ENCODE measurements around the gene DNAH17. TPM values are rescaled to one million over a fixed set of nuclear protein-coding genes. Genes with fewer than 3 reads are reported as not detected.

DNAH17 gene
- total RNA-seq, 1 donor from 2014 or later: not detected

- Histone ChIP-seq H3K4me3 (no peak overlapping the region), H3K27ac (replicated peaks) (no peak overlapping the region), H3K27me3 (ENCODE audit: low read depth) (no peaks in the 10 kb centered on the region), H3K36me3 (peaks cover 77% of the 10 kb centered on the region), H3K4me1 (peaks cover 32% of the 10 kb centered on the region), H3K9me3 (replicated peaks) (no peaks in the 10 kb centered on the region)
- no peak for TF ChIP-seq CTCF (IDR thresholded peaks at IDR 0.05; ENCODE audit: borderline replicate concordance)
- no peak for DNase-seq
- intact Hi-C loops (cut with micrococcal nuclease): no loop called here
Observed at GRCh38 chr17:78403822-78404221, 173.4 kb downstream of the DNAH17 start.

GRCh38 chr17:78401891-78402290 is 175.3 kb downstream of the DNAH17 start:
- no peak overlapping the region for H3K27ac ChIP-seq (replicated peaks)

GRCh38 chr17:78401246-78401645 is 175.9 kb downstream of the DNAH17 start:
- H3K9me3 ChIP-seq (replicated peaks): no peaks in the 10 kb centered on the region
- no peak overlapping the region for H3K27ac ChIP-seq (replicated peaks)
- H3K36me3 ChIP-seq: peaks cover 81% of the 10 kb centered on the region
- no peak for DNase-seq
- intact Hi-C loops (cut with micrococcal nuclease): no loop called here
- no peak overlapping the region for H3K4me3 ChIP-seq
- H3K27me3 ChIP-seq (ENCODE audit: low read depth): no peaks in the 10 kb centered on the region
- no peak for TF ChIP-seq CTCF (IDR thresholded peaks at IDR 0.05; ENCODE audit: borderline replicate concordance)
- peaks cover 42% of the 10 kb centered on the region for H3K4me1 ChIP-seq

More at GRCh38 chr17:78401891-78402290, 175.3 kb downstream of the DNAH17 start:
- H3K36me3 ChIP-seq: peaks cover 84% of the 10 kb centered on the region
- peaks cover 36% of the 10 kb centered on the region for H3K4me1 ChIP-seq
- H3K9me3 ChIP-seq (replicated peaks): no peaks in the 10 kb centered on the region
- H3K4me3 ChIP-seq: no peak overlapping the region
- no peaks in the 10 kb centered on the region for H3K27me3 ChIP-seq (ENCODE audit: low read depth)
- no peak for DNase-seq
- TF ChIP-seq CTCF (IDR thresholded peaks at IDR 0.05; ENCODE audit: borderline replicate concordance): no peak
- intact Hi-C loops (cut with micrococcal nuclease): no loop called here

- Histone ChIP-seq H3K27ac (replicated peaks) (no peak overlapping the region), H3K4me3 (no peak overlapping the region), H3K9me3 (replicated peaks) (no peaks in the 10 kb centered on the region), H3K36me3 (peaks cover 75% of the 10 kb centered on the region), H3K4me1 (peaks cover 48% of the 10 kb centered on the region), H3K27me3 (ENCODE audit: low read depth) (no peaks in the 10 kb centered on the region)
- no peak for TF ChIP-seq CTCF (IDR thresholded peaks at IDR 0.05; ENCODE audit: borderline replicate concordance)
- intact Hi-C loops (cut with micrococcal nuclease): no loop called here
- no peak for DNase-seq
Observed at GRCh38 chr17:78400581-78401240, 176.5 kb downstream of the DNAH17 start.

DNA sequence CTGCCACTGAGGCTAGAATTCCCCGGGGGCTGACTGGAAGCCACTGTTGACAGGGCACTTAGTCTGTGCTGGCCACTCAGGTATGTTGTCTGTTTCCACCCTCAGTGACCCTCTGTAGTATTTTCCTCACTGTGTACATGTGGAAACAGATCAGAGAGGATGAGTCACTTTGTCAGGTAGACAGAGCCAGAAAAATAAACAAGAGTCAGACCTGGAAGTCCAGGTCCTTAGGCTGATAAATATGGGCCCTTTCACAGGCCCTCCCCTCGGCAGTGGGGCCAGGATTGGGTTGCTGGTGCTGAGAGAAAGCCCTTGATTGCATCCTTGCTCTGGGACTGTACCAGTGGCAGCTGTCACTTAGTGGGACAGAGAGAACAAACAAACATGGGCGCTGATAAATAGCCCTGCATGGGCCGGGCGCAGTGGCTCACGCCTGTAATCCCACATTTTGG is 177.5 kb downstream of the DNAH17 start:
- Histone ChIP-seq H3K4me1 (peaks cover 57% of the 10 kb centered on the region), H3K27ac (replicated peaks) (no peak overlapping the region), H3K36me3 (peaks cover 71% of the 10 kb centered on the region), H3K4me3 (no peak overlapping the region), H3K9me3 (replicated peaks) (no peaks in the 10 kb centered on the region), H3K27me3 (ENCODE audit: low read depth) (no peaks in the 10 kb centered on the region)
- TF ChIP-seq CTCF (IDR thresholded peaks at IDR 0.05; ENCODE audit: borderline replicate concordance): no peak
- intact Hi-C loops (cut with micrococcal nuclease): no loop called here
- no peak for DNase-seq
